ENCODE data around the gene PRSS53.

PRSS53 gene

GRCh38 chr16:31078597-31079341, 10.0 kb downstream of the PRSS53 start:
- no peak for DNase-seq (ENCODE audit: low read depth in 2 of 2)

- DNase-seq (ENCODE audit: low read depth in 2 of 2): no peak
These were observed 10.9 kb downstream of the PRSS53 start for GRCh38 chr16:31077592-31078396.

- DNase-seq (ENCODE audit: low read depth in 2 of 2): no peak
These were observed 11.7 kb downstream of the PRSS53 start for GRCh38 chr16:31077024-31077423.

- no peak for DNase-seq (ENCODE audit: low read depth in 2 of 2)
These were observed 12.4 kb downstream of the PRSS53 start for GRCh38 chr16:31076319-31076718.

GRCh38 chr16:31074814-31075183, 13.9 kb downstream of the PRSS53 start:
- no peak for DNase-seq (ENCODE audit: low read depth in 2 of 2)

- DNase-seq (ENCODE audit: low read depth in 2 of 2): peak; percentile 88 to 90
These were observed 14.6 kb downstream of the PRSS53 start, which contains the start of the genes ZNF646 and ZNF668 for GRCh38 chr16:31073970-31074813. Gene ZNF646 (plus strand): TSS chr16:31074422. CDS start chr16:31076325, 1,903 bp downstream. Gene ZNF668 (minus strand): TSS chr16:31074240. CDS start chr16:31064459, 9,781 bp downstream.

GRCh38 chr16:31073142-31073969, 15.4 kb downstream of the PRSS53 start:
- DNase-seq (ENCODE audit: low read depth in 2 of 2): peak; percentile 53 to 86

GRCh38 chr16:31072540-31073141, 16.1 kb downstream of the PRSS53 start:
- no peak for DNase-seq (ENCODE audit: low read depth in 2 of 2)

- no peak for DNase-seq (ENCODE audit: low read depth in 2 of 2)
These were observed 16.9 kb downstream of the PRSS53 start for GRCh38 chr16:31071861-31072260.

GRCh38 chr16:31067342-31067741, 21.4 kb downstream of the PRSS53 start:
- no peak for DNase-seq (ENCODE audit: low read depth in 2 of 2)

- DNase-seq (ENCODE audit: low read depth in 2 of 2): no peak
These were observed 23.8 kb downstream of the PRSS53 start for GRCh38 chr16:31064882-31065461.

- no peak for DNase-seq (ENCODE audit: low read depth in 2 of 2)
These were observed 24.7 kb downstream of the PRSS53 start for GRCh38 chr16:31063843-31064611.

GRCh38 chr16:31063495-31063842, 25.3 kb downstream of the PRSS53 start:
- no peak for DNase-seq (ENCODE audit: low read depth in 2 of 2)

- no peak for DNase-seq (ENCODE audit: low read depth in 2 of 2)
These were observed 26.8 kb downstream of the PRSS53 start for GRCh38 chr16:31061813-31062440.

- no peak for DNase-seq (ENCODE audit: low read depth in 2 of 2)
These were observed 27.5 kb downstream of the PRSS53 start for GRCh38 chr16:31061126-31061812.

GRCh38 chr16:31055613-31056012, 33.1 kb downstream of the PRSS53 start:
- DNase-seq (ENCODE audit: low read depth in 2 of 2): no peak

GRCh38 chr16:31052114-31052513, 36.6 kb downstream of the PRSS53 start:
- DNase-seq (ENCODE audit: low read depth in 2 of 2): no peak

GRCh38 chr16:31050280-31051030, 38.3 kb downstream of the PRSS53 start:
- no peak for DNase-seq (ENCODE audit: low read depth in 2 of 2)

Data from stimulated activated CD4-positive, alpha-beta T cell treated with anti-CD3 and anti-CD28 coated beads, Interleukin-1b, Interleukin-23, amount 100 ng/mL, for 1 hour (primary cell).